ENCODE results near the gene PPP2R1B.
A peak's percentile ranks its signal among the peaks of the same experiment; 100 is the strongest.

PPP2R1B gene

GRCh38 chr11:111745719-111746504, 20.3 kb downstream of the PPP2R1B start:
- H3K27ac Mint-ChIP-seq, result no peak overlapping the region
- H3K36me3 Mint-ChIP-seq (ENCODE audit: low read depth), result peaks cover 62% of the 10 kb centered on the region
- H3K27me3 Mint-ChIP-seq (ENCODE audit: low read depth), result no peaks in the 10 kb centered on the region
- no peaks in the 10 kb centered on the region for H3K9me3 Mint-ChIP-seq
- peaks cover 2% of the 10 kb centered on the region for H3K4me1 Mint-ChIP-seq (ENCODE audit: low read depth)
- H3K4me3 Mint-ChIP-seq, result no peak overlapping the region

GRCh38 chr11:111743700-111744099, 22.5 kb downstream of the PPP2R1B start:
- no peaks in the 10 kb centered on the region for H3K9me3 Mint-ChIP-seq
- H3K4me3 Mint-ChIP-seq, result no peak overlapping the region
- H3K4me1 Mint-ChIP-seq (ENCODE audit: low read depth), result peaks cover 3% of the 10 kb centered on the region
- H3K36me3 Mint-ChIP-seq (ENCODE audit: low read depth), result peaks cover 51% of the 10 kb centered on the region
- H3K27ac Mint-ChIP-seq, result no peak overlapping the region
- no peaks in the 10 kb centered on the region for H3K27me3 Mint-ChIP-seq (ENCODE audit: low read depth)

- H3K4me3 Mint-ChIP-seq, result no peak overlapping the region
- H3K9me3 Mint-ChIP-seq, result no peaks in the 10 kb centered on the region
- H3K36me3 Mint-ChIP-seq (ENCODE audit: low read depth), result peaks cover 38% of the 10 kb centered on the region
- H3K27ac Mint-ChIP-seq, result no peak overlapping the region
- peaks cover 2% of the 10 kb centered on the region for H3K4me1 Mint-ChIP-seq (ENCODE audit: low read depth)
- H3K27me3 Mint-ChIP-seq (ENCODE audit: low read depth), result no peaks in the 10 kb centered on the region
These were observed 24.4 kb downstream of the PPP2R1B start for GRCh38 chr11:111741751-111742150.

- H3K4me3 Mint-ChIP-seq, result no peak overlapping the region
- H3K4me1 Mint-ChIP-seq (ENCODE audit: low read depth), result peaks cover 1% of the 10 kb centered on the region
- H3K36me3 Mint-ChIP-seq (ENCODE audit: low read depth), result peaks cover 21% of the 10 kb centered on the region
- H3K9me3 Mint-ChIP-seq, result no peaks in the 10 kb centered on the region
- H3K27me3 Mint-ChIP-seq (ENCODE audit: low read depth), result no peaks in the 10 kb centered on the region
- no peak overlapping the region for H3K27ac Mint-ChIP-seq
These were observed 26.9 kb downstream of the PPP2R1B start for GRCh38 chr11:111739299-111739698.

GRCh38 chr11:111737444-111738210, 28.6 kb downstream of the PPP2R1B start:
- H3K4me1 Mint-ChIP-seq (ENCODE audit: low read depth), result peaks cover 1% of the 10 kb centered on the region
- H3K27me3 Mint-ChIP-seq (ENCODE audit: low read depth), result no peaks in the 10 kb centered on the region
- no peaks in the 10 kb centered on the region for H3K9me3 Mint-ChIP-seq
- H3K4me3 Mint-ChIP-seq, result no peak overlapping the region
- H3K27ac Mint-ChIP-seq, result no peak overlapping the region
- H3K36me3 Mint-ChIP-seq (ENCODE audit: low read depth), result peaks cover 13% of the 10 kb centered on the region

GRCh38 chr11:111736621-111737443, 29.4 kb downstream of the PPP2R1B start:
- H3K27me3 Mint-ChIP-seq (ENCODE audit: low read depth), result no peaks in the 10 kb centered on the region
- H3K9me3 Mint-ChIP-seq, result no peaks in the 10 kb centered on the region
- H3K4me3 Mint-ChIP-seq, result no peak overlapping the region
- H3K36me3 Mint-ChIP-seq (ENCODE audit: low read depth), result peaks cover 11% of the 10 kb centered on the region
- no peak overlapping the region for H3K27ac Mint-ChIP-seq
- peaks cover 1% of the 10 kb centered on the region for H3K4me1 Mint-ChIP-seq (ENCODE audit: low read depth)

GRCh38 chr11:111736181-111736590, 30.0 kb downstream of the PPP2R1B start:
- H3K4me3 Mint-ChIP-seq, result no peak overlapping the region
- no peaks in the 10 kb centered on the region for H3K9me3 Mint-ChIP-seq
- H3K36me3 Mint-ChIP-seq (ENCODE audit: low read depth), result peaks cover 5% of the 10 kb centered on the region
- H3K27me3 Mint-ChIP-seq (ENCODE audit: low read depth), result no peaks in the 10 kb centered on the region
- no peak overlapping the region for H3K27ac Mint-ChIP-seq
- H3K4me1 Mint-ChIP-seq (ENCODE audit: low read depth), result peaks cover 1% of the 10 kb centered on the region

- H3K27me3 Mint-ChIP-seq (ENCODE audit: low read depth), result no peaks in the 10 kb centered on the region
- peaks cover 2% of the 10 kb centered on the region for H3K36me3 Mint-ChIP-seq (ENCODE audit: low read depth)
- H3K9me3 Mint-ChIP-seq, result no peaks in the 10 kb centered on the region
- H3K27ac Mint-ChIP-seq, result no peak overlapping the region
- H3K4me3 Mint-ChIP-seq, result no peak overlapping the region
- H3K4me1 Mint-ChIP-seq (ENCODE audit: low read depth), result peaks cover 1% of the 10 kb centered on the region
These were observed 30.7 kb downstream of the PPP2R1B start for GRCh38 chr11:111735262-111736116.

GRCh38 chr11:111734954-111735261, 31.3 kb downstream of the PPP2R1B start:
- H3K36me3 Mint-ChIP-seq (ENCODE audit: low read depth), result peaks cover 2% of the 10 kb centered on the region
- peak overlapping the region; percentile 50 for H3K27ac Mint-ChIP-seq
- H3K4me1 Mint-ChIP-seq (ENCODE audit: low read depth), result peaks cover under 1% of the 10 kb centered on the region
- H3K4me3 Mint-ChIP-seq, result no peak overlapping the region
- no peaks in the 10 kb centered on the region for H3K27me3 Mint-ChIP-seq (ENCODE audit: low read depth)
- no peaks in the 10 kb centered on the region for H3K9me3 Mint-ChIP-seq

- no peaks in the 10 kb centered on the region for H3K27me3 Mint-ChIP-seq (ENCODE audit: low read depth)
- peaks cover 2% of the 10 kb centered on the region for H3K36me3 Mint-ChIP-seq (ENCODE audit: low read depth)
- H3K4me3 Mint-ChIP-seq, result no peak overlapping the region
- no peaks in the 10 kb centered on the region for H3K4me1 Mint-ChIP-seq (ENCODE audit: low read depth)
- H3K9me3 Mint-ChIP-seq, result no peaks in the 10 kb centered on the region
- peak overlapping the region; percentile 50 for H3K27ac Mint-ChIP-seq
These were observed 31.9 kb downstream of the PPP2R1B start for GRCh38 chr11:111734101-111734953.

- H3K36me3 Mint-ChIP-seq (ENCODE audit: low read depth), result no peaks in the 10 kb centered on the region
- no peak overlapping the region for H3K27ac Mint-ChIP-seq
- no peaks in the 10 kb centered on the region for H3K27me3 Mint-ChIP-seq (ENCODE audit: low read depth)
- H3K9me3 Mint-ChIP-seq, result no peaks in the 10 kb centered on the region
- no peak overlapping the region for H3K4me3 Mint-ChIP-seq
- no peaks in the 10 kb centered on the region for H3K4me1 Mint-ChIP-seq (ENCODE audit: low read depth)
These were observed 32.5 kb downstream of the PPP2R1B start for GRCh38 chr11:111733611-111734088.

GRCh38 chr11:111733016-111733415, 33.2 kb downstream of the PPP2R1B start:
- H3K36me3 Mint-ChIP-seq (ENCODE audit: low read depth), result no peaks in the 10 kb centered on the region
- H3K27ac Mint-ChIP-seq, result no peak overlapping the region
- no peaks in the 10 kb centered on the region for H3K27me3 Mint-ChIP-seq (ENCODE audit: low read depth)
- H3K4me3 Mint-ChIP-seq, result no peak overlapping the region
- H3K9me3 Mint-ChIP-seq, result no peaks in the 10 kb centered on the region
- no peaks in the 10 kb centered on the region for H3K4me1 Mint-ChIP-seq (ENCODE audit: low read depth)

- no peaks in the 10 kb centered on the region for H3K36me3 Mint-ChIP-seq (ENCODE audit: low read depth)
- no peaks in the 10 kb centered on the region for H3K4me1 Mint-ChIP-seq (ENCODE audit: low read depth)
- no peak overlapping the region for H3K27ac Mint-ChIP-seq
- no peaks in the 10 kb centered on the region for H3K9me3 Mint-ChIP-seq
- H3K4me3 Mint-ChIP-seq, result no peak overlapping the region
- H3K27me3 Mint-ChIP-seq (ENCODE audit: low read depth), result no peaks in the 10 kb centered on the region
These were observed 34.4 kb downstream of the PPP2R1B start for GRCh38 chr11:111731821-111732220.
